Peyer's patch (tissue), 4 donors: ENCODE measurements around the gene STS.

ENCODE experiments used
- CTCF ChIP-seq, 6 experiments: fragments of 450-650 bp in 4 of 6; fragments of 200-600 bp in 2 of 6; sonication (generic) in 1 of 6; IDR thresholded peaks; one replicate each; pipeline ENCODE4 v1.5.1; 2017 to 2019; ENCODE audit warnings: antibody characterized with exemption in 6 of 6, mild to moderate bottlenecking in 3 of 6, moderate library complexity in 1 of 6
- POLR2A ChIP-seq, 2 donors: fragments of 450-650 bp; IDR thresholded peaks; one replicate each; pipeline ENCODE4 v1.5.1; 2017; ENCODE audit warnings: antibody characterized with exemption in 2 of 2, mild to moderate bottlenecking in 2 of 2, moderate library complexity in 2 of 2

- TF ChIP-seq CTCF (IDR thresholded peaks at IDR 0.05) (no peak), POLR2A (IDR thresholded peaks at IDR 0.05) (no peak)
Observed at GRCh38 chrX:7154041-7154597, 6.6 kb downstream of the STS start.
